Skeletal muscle satellite cell (primary cell): ENCODE measurements around the gene PAEP.
"Not testable (repeated sequence)": the region's sequence is repeated elsewhere in the genome, so short reads cannot be mapped to it uniquely, and the experiment has no call there.

Experiments
- H3K27me3 ChIP-seq: 2 replicates; pipeline ENCODE4 v1.7.0; 2013; ENCODE audit warnings: low read length; ENCODE audit not compliant: control insufficient read depth, insufficient read depth
- H3K36me3 ChIP-seq: 2 replicates; pipeline ENCODE4 v1.7.0; 2013; ENCODE audit warnings: mild to moderate bottlenecking, control low read depth, low read length; ENCODE audit not compliant: insufficient read depth
- H3K4me1 ChIP-seq: 2 replicates; pipeline ENCODE4 v1.7.0; 2013; ENCODE audit warnings: low read length; ENCODE audit not compliant: control insufficient read depth, insufficient read depth
- H3K4me2 ChIP-seq: 2 replicates; pipeline ENCODE4 v1.7.0; 2013; ENCODE audit warnings: mild to moderate bottlenecking, low read length
- H3K4me3 ChIP-seq: 2 replicates; pipeline ENCODE4 v1.7.0; 2013; ENCODE audit warnings: low read length
- H3K9ac ChIP-seq: 2 replicates; pipeline ENCODE4 v1.7.0; 2013; ENCODE audit warnings: mild to moderate bottlenecking, low read depth, low read length, moderate library complexity
- H3K9me3 ChIP-seq: replicated peaks from 2 replicates; pipeline ENCODE4 v1.7.0; 2013; ENCODE audit warnings: mild to moderate bottlenecking, control low read depth, low read length

Gene PAEP

DNA sequence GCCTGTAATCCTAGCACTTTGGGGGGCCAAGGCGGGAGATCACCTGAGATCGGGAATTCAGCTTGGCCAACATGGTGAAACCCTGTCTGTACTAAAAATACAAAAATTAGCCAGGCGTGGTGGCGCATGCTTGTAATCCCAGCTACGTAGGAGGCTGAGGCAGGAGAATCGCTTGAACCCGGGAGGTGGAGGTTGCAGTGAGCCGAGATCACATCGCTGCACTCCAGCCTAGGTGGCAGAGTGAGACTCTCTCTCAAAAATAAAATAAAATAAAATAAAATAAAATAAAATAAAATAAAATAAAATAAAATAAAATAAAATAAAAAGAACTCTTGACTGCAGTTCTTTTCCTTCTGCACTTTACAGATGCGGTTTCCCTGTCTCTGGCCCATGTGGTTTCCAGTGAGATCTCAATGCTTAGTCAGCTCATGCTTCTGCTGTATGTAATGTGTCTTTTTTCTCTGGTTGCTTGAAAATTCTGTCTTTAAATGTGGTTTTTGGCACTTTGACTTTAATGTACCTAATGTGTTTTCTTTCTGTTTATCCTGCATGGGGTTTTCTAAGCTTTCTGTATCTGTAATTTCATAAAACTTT is 32.6 kb upstream of the PAEP start:
- not testable (repeated sequence) for H3K9me3 ChIP-seq, H3K4me3 ChIP-seq, H3K36me3 ChIP-seq, H3K4me2 ChIP-seq, H3K27me3 ChIP-seq, H3K9ac ChIP-seq, H3K4me1 ChIP-seq

DNA sequence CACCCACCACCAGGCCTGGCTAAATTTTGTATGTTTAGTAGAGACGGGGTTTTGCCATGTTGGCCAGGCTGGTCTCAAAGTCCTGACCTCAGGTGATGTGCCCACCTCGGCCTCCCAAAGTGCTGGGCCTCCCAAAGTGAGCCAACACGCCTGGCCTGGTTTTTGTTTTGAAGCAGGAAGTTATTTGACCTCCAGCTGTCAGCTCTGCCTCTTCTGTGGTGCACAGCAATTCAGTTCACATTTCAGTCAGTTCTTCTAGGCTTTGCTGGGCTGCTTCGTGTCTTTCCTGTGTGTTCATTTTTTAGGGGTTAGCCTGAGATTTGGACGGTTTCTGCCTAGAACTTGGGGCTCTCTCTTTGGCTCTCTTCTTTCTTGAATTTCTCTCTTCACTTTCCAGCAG is 31.4 kb upstream of the PAEP start:
- H3K9me3 ChIP-seq, result no peaks in the 10 kb centered on the region
- H3K36me3 ChIP-seq, result no peaks in the 10 kb centered on the region
- peaks cover 5% of the 10 kb centered on the region for H3K27me3 ChIP-seq
- no peaks in the 10 kb centered on the region for H3K4me1 ChIP-seq
- no peak overlapping the region for H3K4me2 ChIP-seq
- no peak overlapping the region for H3K9ac ChIP-seq
- H3K4me3 ChIP-seq, result no peak overlapping the region

DNA sequence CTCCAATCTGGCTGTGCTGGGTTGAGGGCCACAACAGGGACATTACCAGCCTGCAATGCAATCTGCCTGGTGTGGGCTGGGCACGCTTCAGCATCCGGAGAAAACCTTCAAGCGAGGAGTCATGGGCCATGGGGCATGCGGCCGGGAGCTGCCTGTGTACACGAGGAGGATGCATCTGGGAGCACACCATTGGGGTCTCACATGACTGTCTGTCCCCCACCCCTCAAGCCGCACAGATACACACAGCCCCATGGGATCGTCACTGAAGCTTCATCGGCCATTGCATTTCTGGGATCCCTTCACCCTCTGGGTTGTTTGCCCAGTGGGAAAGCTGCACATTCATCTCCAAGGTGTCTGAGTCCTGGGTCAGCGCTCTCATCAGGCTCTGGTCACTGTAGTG is 30.5 kb upstream of the PAEP start:
- H3K9me3 ChIP-seq, result no peaks in the 10 kb centered on the region
- H3K4me1 ChIP-seq, result no peaks in the 10 kb centered on the region
- H3K9ac ChIP-seq, result no peak overlapping the region
- H3K36me3 ChIP-seq, result no peaks in the 10 kb centered on the region
- H3K4me3 ChIP-seq, result no peak overlapping the region
- no peak overlapping the region for H3K4me2 ChIP-seq
- H3K27me3 ChIP-seq, result peaks cover 5% of the 10 kb centered on the region

DNA sequence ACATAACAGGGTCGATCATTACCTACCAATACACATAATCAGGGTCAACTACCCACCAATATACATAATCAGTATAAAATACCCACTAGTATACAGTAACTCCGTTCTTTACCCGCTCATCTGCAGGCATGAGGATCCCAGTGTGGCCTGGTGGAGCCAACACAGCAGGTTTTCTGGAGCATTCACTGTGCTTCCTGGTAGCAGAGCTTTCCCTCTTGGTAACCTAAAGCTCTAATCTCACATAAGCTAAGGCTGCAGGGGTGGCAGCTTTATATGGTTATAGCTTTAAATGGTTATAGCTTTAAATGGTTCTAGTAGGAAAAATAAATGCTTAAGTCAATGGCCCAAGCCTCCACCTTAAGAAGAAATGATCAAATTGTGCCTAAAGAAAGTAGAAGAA is 28.4 kb upstream of the PAEP start:
- Histone ChIP-seq H3K4me3 (no peak overlapping the region), H3K4me1 (no peaks in the 10 kb centered on the region), H3K9ac (no peak overlapping the region), H3K27me3 (peaks cover 10% of the 10 kb centered on the region), H3K9me3 (no peaks in the 10 kb centered on the region), H3K4me2 (no peak overlapping the region), H3K36me3 (no peaks in the 10 kb centered on the region)

DNA sequence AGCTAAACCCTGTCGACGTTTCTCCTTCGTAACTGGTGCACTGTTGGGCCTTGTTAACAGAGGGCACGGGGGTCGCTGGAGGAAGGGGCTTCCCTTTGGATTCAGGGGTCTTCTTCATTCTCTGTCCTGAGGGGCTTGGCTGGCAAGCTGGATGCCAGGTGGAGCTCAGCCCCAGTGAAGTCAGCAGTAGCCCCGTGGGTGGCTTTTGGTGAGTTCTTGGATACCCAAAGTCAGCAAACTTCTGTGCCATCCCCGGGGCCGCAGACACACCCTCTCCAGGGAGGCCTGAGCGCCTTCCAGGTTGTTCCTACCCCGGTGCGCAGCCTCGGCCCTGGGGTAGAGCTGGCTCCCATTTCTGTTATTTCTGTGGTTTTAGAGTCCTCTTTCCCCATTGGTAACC is 27.9 kb upstream of the PAEP start:
- Histone ChIP-seq H3K9ac (no peak overlapping the region), H3K9me3 (no peaks in the 10 kb centered on the region), H3K4me3 (no peak overlapping the region), H3K36me3 (no peaks in the 10 kb centered on the region), H3K4me2 (no peak overlapping the region), H3K27me3 (peaks cover 10% of the 10 kb centered on the region), H3K4me1 (no peaks in the 10 kb centered on the region)

DNA sequence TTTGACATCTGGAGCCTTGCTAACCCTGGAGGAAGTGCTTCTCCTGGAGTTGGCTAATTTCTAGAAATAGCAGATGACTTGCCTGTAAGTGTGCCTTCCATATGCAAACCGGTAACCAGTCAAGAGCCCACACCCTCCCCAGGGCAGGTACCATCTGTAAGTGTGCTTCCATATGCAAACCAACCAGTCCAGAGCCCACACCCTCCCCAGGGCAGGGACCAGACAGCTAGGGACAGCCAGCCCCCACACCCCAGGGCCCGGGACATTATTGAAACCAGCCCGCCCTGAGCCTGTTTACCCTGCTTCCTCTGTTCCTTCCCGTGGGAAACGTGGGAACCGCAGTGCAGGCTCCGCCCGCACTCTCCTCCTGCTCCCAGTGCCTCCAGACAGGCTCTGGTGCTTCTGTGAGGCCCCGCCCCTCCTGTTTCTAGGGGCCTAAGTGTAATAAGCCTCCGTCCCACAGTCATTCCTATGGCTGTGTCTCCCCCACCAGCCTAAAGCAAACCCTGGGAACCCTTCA is 27.3 kb upstream of the PAEP start:
- not testable (repeated sequence) for H3K9me3 ChIP-seq, H3K4me1 ChIP-seq, H3K4me2 ChIP-seq, H3K9ac ChIP-seq, H3K36me3 ChIP-seq, H3K4me3 ChIP-seq
- H3K27me3 ChIP-seq, result peaks cover 15% of the 10 kb centered on the region

DNA sequence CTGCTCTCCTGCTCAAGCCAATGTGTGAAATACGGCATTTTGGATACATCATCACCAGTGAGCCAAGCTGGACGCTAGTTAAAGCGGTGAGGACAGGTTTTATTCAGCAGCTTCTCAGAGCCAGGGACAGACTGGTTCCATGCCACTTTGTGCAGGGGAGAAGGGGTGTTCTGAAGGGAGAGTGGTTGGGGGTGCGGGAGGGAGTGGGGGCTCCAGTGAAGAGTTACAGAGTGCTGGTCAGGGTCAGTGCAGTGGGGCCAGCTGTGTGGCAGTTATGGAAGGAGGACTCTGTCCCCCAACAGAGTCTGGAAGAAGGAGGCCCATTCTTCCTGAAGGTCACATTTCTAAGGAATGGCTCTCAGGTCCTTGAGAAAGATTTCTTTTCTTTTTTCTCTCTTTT is 26.7 kb upstream of the PAEP start:
- H3K27me3 ChIP-seq, result peaks cover 19% of the 10 kb centered on the region
- not testable (repeated sequence) for H3K9me3 ChIP-seq, H3K9ac ChIP-seq

DNA sequence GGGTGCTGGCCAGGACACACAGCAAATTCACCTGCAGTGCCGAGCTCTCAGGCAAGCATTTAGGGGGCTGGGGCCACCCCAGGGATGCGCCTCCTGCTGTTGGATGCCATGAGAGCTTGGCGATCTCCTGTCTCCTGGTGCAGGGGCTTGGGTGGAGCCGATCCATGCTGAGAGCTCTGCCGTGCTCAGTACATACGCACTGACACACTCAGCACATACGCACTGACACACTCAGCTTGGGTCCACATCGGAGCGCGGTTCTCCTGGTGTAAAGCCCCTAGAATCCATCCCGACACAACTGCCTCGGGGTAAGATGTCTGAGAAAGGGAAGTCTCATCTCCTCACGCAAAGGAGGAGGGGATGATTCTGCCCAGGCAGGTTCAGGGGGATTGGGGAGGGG is 25.9 kb upstream of the PAEP start:
- H3K9me3 ChIP-seq, H3K4me1 ChIP-seq, H3K4me3 ChIP-seq, H3K4me2 ChIP-seq, H3K36me3 ChIP-seq, H3K9ac ChIP-seq: not testable (repeated sequence)
- peaks cover 19% of the 10 kb centered on the region for H3K27me3 ChIP-seq

More for the DNA sequence above, 26.7 kb upstream of the PAEP start:
- H3K4me3 ChIP-seq, H3K36me3 ChIP-seq, H3K4me2 ChIP-seq, H3K4me1 ChIP-seq: not testable (repeated sequence)

DNA sequence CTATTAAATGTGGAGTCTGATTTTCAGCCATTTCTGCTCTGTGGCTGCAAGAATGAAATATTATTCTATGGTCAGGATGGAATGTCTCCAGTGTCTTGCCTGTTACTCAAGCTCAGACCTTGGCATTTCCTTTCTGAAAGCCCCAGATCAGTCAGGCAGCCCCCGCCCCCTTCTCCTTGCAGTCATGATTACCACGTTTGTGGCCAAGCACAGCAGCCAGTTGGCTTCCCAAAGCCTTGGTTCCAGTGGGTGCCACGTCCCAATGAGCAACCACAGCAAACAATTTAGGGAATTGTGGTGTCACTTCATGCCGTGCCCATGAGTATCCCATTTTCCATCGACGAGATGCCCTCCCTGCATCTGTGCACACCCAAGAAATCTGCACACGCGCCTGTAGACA is 25.3 kb upstream of the PAEP start:
- no peak overlapping the region for H3K9ac ChIP-seq
- no peaks in the 10 kb centered on the region for H3K9me3 ChIP-seq
- H3K4me3 ChIP-seq, result no peak overlapping the region
- no peaks in the 10 kb centered on the region for H3K36me3 ChIP-seq
- H3K4me2 ChIP-seq, result no peak overlapping the region
- H3K4me1 ChIP-seq, result no peaks in the 10 kb centered on the region
- H3K27me3 ChIP-seq, result peaks cover 19% of the 10 kb centered on the region

DNA sequence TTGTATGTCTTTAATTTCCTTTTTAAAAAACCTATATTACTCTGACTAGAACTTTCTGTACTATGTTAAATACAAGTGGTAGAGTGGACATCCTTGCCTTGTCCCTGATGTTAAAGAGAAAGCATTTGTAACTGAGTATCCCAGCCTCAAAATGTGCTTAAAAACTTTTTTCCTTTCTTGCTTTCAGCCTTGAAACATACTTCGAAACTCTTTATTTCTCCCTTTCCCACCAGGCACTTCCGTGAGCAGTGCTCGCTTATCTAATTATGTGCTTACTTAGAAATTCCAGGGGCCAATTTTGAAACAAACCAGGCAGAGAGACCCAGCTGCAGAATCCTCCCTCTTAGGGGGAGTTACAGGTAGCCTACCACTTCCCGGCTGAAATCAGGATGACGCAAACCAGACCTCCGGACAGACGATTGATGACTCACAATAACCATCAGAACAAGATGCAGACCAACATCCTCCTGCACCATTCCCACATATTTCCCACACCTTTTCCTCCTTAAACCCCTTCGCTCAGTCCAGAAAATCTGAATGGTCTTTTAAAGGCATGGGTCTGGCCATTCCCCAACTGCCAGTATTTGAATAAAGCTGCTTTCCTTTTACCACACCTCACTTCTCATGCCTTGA is 18.2 kb upstream of the PAEP start:
- not testable (repeated sequence) for H3K4me3 ChIP-seq, H3K27me3 ChIP-seq, H3K4me2 ChIP-seq, H3K9ac ChIP-seq, H3K4me1 ChIP-seq, H3K36me3 ChIP-seq, H3K9me3 ChIP-seq

DNA sequence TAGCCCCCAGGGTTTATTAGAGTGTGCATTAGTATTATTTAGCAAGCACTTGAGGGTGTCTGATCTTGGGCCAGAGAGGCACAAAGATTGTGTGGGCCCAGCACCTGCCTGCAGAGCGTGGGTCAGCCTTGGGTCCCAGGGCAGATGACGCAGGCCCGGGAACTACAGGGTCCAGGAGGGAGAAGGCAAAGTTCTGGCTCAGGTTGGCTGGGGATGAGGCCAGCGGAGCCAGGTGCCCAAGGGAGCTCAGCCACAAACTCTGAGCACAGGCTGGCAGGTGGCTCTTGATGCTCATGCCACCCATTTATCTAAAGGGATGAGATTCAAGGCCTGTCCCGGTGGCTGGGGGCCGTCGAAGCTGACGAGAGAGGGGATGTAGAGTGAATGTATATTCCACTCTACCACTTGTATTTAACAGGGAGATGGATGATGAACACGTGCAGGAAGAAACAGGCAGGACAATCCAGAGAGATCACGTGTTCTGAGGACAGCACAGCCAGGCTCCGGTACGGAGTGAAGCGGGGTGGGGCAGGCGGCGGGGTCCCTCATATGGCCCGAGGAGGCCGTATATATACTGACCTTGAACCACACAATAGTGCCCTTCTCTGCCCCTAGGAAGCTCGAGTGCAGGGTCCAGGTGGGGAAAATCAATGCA is 16.4 kb upstream of the PAEP start:
- Histone ChIP-seq H3K4me2 (no peak overlapping the region), H3K9me3 (no peaks in the 10 kb centered on the region), H3K36me3 (no peaks in the 10 kb centered on the region), H3K4me3 (no peak overlapping the region), H3K4me1 (no peaks in the 10 kb centered on the region), H3K9ac (no peak overlapping the region), H3K27me3 (no peaks in the 10 kb centered on the region)

DNA sequence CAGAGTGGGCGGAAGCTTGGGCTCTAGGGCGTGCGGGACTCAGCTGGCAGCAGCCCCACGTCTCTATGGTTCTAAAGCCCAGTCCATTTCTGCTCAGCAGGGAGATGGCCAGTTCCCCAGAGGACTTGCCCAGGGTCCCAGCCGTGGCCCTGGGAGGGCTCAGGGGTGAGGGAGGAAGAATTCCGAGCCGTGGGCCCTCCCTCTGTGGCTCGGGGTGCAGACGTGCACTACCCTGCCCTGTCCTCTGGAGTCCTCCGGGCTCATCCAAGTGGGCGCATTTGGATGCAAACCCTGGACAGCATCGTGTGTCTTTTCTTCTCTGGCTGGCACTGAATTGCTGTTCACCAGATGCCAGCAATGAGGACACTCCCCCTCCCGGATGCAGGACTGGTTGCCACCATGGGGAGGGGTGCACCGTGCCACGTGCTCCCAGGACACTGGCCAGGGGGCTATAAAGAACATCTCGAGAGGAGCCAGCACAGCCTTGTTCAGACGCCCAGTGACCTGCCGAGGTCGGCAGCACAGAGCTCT is 15.8 kb upstream of the PAEP start, which contains the start of gene OBP2A:
Gene OBP2A, plus strand, starts transcription at position 481 of the 531 bp plus-strand sequence. CDS start 55 bp downstream, outside the sequence.
- H3K27me3 ChIP-seq, H3K4me2 ChIP-seq, H3K9ac ChIP-seq, H3K36me3 ChIP-seq, H3K9me3 ChIP-seq, H3K4me1 ChIP-seq, H3K4me3 ChIP-seq: not testable (repeated sequence)
